Activated CD4-positive, alpha-beta T cell treated with anti-CD3 and anti-CD28 coated beads for 4 hours (primary cell): ENCODE data around the gene GAN.

Source experiments
- DNase-seq, 2 donors: peaks; one replicate each; pipeline ENCODE4 v3.0.0-alpha.2; 2020

Gene GAN

GRCh38 chr16:81314603-81315270, at the start of gene GAN:
Gene GAN, plus strand, starts transcription at chr16:81314962. Its CDS starts 152 bp downstream, at chr16:81315114.
- DNase-seq, result peak; percentile 93

DNA sequence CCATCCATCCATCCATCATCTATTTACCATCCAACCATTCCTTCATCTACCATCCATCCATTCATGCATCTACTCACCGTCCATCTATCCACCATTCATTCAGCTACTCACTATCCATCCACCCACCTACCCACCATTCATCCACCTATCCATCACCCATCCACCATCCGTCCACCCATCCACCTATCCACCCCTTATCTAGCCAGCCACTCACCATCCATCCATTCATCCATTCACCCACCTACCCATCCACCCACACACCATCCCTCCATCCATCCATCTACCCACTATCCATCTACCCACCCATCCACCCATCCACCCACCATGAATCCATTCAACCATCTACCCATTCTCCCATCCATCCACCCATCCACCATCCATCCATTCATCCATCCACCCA, 49.7 kb upstream of the GAN start:
- DNase-seq, result no peak

DNA sequence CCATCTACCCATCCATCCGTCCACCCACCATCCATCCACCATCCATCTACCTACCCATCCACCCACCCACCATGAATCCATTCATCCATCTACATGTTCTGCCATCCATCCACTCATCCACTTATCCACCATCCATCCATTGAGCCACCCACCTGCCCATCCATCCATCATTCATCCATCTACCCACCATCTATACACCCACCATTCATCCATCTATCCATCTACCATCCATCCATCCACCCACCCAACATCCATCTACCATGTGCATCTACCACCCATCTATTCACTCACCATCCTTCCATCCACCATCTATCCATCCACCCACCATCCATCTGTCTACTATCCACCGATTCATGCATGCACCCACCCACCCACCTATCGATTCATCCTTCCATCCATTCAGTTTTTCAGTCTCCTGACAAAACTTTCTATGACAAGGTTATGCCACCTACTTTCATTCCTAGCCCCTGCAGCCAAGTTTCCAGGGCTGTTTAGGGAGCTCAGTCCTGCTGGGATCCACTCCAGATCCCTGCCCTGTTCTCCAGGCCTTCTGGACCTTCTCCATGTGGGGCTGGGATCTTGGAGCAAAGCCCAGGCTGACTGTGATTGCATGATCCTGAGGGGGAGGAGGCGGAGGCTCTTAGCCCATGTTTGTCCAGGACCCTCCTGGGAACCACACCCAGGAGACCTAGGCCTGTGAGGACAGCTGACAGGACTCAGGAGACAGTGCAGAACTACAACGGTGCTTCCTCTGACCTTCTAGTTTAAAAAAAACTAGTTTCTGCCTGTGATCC, 48.9 kb upstream of the GAN start:
- no peak for DNase-seq

DNA sequence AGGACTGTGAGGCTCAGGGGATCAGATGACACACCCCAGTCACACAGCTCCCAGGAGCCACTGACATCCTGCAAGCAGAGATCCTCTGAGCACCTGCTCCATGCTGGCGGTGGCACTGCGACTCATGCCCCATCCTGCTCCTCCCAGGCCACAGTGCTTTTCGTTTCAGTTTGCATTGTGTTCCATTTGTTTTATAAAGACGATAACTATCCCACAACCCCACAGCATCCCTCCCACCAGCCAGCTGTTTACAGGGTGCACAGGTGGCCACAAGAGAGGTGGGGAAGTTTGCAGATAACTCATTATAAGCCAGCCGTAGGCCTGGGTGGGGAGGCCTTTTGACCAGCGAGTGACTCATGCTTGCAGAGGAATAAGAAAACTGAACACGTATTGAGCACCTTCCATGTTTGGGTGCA, 48.1 kb upstream of the GAN start:
- no peak for DNase-seq

DNA sequence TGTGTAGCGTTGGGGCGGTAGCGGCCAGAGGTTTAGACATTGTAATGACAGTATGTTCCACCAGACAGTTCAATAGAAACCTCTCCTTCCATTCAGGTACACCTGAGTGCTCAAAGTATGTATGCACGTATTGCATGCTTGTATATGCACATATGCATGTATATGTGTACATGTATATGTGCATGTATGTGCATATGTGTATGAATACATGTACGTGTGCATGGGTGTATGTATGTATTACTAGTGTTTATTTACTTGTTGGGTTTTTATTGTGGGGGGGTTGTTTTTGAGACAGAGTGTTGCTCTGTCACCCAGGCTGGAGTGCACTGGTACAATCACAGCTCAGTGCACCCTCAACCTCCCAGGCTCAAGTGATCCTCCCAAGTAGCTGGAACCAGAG, 46.3 kb upstream of the GAN start:
- no peak for DNase-seq

DNA sequence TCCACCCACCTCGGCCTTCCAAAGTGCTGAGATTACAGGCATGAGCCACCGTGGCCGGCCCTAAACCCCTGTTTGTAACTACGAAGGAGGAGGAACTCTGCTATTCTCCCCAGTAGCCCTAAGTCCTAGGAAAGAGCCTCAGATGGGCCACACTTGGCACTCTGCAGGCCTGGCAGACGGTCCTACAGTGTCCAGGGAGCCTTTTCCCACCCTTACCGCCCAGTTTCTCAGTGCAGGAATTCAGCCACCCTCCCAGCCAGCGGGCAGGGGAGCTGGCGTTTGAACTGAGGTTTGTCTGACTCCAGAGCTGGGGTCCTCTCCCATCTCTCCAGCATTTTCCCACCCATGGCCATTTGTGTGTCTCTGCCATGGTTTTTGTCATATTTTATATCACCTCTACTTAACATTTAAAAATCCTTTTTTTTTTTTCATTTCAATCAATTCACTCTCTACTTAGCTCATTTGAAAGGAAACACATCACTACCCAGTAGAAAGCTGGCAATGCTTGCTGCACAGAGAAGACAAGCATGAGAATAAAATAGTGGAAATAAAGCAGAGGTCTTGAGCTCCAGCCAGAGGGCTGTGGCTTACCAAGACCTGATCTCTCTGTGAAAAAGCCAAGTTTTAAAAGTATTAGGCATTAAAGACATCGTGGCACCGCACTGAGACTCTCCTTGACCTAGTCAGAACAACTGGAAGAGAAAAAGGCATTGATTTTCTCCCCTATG, 41.4 kb upstream of the GAN start:
- no peak for DNase-seq

GRCh38 chr16:81275064-81275532, 39.7 kb upstream of the GAN start:
- no peak for DNase-seq

GRCh38 chr16:81275795-81276194, 39.0 kb upstream of the GAN start:
- no peak for DNase-seq

DNA sequence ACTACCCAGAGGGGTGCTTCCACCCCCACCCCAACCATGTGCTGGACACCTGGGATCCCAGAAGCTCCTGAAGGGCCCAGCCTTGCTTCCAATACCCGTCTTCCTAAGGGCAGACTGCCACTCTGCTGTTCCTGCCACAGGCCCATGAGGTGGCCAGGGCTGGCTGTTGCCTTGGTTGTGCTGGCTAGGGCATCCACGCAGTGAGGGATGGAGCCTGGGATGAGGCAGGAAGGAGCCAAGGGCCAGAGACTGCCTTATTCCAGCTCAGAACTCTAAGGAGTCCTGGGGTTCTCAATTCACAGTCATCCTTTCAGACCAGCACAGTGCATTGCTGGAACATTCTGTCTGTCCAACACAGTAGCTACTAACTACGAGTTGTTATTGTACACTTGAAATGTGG, 38.4 kb upstream of the GAN start:
- DNase-seq, result no peak

DNA sequence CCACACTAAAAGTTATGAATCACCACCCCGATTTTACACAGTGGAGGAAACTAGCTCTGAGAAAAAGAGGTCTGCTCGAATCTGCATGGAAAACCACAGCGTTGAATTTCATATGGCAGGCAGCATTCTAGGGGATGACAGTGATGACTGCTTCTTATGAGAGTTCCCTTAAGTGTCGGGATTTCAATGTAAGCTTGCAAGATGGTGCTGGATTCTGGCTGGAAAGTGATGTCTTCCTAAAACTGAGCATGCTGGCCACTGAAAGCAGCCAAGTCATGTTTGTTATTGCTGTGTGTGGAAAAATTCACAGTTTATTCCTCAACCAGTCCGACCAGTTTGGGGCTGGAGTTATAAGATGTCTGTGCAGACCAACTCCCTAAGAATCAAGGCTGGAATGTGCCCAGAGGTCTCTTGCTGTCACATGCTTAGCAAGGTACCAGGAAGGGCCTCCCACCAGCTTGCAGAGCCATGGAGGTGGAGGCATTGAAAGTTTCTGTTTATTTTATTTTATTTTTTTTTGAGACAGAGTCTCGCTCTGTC, 37.2 kb upstream of the GAN start:
- no peak for DNase-seq

- DNase-seq, result no peak
Measured at GRCh38 chr16:81278526-81278925, 36.2 kb upstream of the GAN start.

DNA sequence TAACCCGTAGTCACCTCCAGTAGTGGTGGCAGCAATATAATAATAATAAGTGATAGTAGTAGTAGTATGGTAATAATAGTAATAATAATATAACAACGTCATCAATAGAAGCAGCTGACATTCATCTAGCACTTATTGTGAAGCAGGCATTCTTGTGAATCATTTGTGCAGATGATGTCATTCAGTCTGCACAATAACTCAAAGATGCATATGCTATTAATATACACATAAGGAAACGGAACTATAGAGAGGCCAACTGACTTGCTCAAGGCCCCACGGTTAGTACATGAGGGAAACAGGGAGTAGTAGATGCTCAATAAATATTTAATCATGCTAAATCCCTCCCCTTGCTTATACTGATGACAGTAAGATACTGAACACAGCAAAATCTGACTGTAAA, 35.4 kb upstream of the GAN start:
- DNase-seq, result no peak

DNA sequence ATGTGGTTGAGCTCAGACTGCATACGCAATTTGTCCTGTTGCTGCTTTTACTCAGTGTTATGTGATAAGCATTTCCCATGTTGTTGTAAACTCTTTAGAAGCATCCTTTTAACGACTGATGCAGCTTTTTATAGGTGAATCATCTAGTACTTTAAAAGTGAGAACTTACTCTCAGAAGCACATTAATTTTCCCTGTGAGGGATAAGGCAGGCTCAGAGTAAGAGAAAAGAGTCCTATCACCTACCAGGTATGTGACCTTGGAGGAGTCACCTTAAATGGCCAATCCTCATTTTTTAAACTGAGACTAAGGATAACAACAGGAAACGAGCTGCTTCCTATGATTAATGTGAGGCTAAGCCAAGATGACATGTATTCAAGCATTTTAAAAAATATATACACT, 34.4 kb upstream of the GAN start:
- DNase-seq, result no peak

- DNase-seq, result no peak
Measured at GRCh38 chr16:81283044-81283443, 31.7 kb upstream of the GAN start.

DNA sequence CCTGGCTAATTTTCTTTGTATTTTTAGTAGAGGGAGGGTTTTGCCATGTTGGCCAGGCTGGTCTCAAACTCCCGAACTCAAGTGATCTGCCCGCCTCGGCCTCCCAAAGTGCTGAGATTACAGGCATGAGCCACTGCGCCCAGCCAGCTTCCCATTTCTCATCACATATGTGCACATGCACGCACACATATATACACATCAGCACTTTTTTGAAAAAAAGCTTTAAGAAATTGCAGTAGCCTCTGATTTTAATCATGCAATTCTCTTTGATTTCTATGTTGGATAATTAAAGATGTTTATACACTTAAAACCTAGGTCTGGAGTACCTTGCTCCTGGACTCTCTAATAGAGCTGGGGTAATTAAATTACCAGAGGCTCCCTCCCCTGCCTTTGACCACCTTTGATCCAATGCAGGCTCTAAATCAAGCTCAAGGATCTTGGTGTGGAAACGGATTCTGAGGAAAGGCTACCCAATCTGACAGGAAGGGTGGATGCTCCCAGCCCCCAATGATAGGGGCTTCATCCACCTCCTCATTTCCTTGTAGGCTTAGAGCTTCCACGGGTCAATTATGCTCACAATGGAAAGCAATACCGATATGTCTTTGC, 29.7 kb upstream of the GAN start:
- no peak for DNase-seq

GRCh38 chr16:81286190-81286589, 28.6 kb upstream of the GAN start:
- DNase-seq, result no peak

DNA sequence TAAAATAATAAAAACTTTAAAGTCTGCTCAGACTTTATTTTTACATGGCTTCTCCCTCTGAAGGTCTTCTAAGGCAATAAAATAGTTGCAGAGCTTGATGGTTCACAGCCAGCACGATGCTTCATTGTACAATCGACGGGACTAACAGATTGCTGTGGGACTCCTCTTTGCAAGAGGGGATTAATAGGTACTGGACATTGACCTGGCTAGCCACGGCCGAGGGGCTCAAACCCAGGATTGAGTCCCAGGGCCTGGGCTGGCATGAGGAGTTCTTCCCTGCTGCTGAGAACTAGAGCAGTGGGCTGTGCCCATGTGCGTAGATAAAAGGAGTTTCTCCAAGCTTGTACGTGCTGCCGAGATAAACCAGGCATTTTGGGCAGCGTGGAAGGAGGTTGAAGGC, 23.6 kb upstream of the GAN start:
- DNase-seq, result no peak

DNA sequence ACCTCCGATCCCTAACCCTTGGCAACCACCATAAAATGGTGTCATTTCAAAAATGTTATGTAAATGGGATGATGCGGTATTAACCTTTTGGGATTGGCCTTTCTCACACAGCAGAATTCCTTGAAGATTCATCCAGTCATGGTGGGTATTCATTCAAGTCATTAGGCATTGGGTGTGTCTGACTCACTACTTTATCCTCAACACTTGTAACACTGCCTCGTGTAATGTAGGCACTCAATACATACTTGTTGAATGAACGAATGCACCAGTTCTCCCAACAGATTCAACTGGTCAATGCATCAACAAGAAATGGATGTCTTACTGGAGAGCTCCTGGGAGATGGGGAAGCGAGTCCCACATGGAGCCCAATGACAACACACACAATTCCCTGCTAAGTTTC, 21.8 kb upstream of the GAN start:
- DNase-seq, result no peak

DNA sequence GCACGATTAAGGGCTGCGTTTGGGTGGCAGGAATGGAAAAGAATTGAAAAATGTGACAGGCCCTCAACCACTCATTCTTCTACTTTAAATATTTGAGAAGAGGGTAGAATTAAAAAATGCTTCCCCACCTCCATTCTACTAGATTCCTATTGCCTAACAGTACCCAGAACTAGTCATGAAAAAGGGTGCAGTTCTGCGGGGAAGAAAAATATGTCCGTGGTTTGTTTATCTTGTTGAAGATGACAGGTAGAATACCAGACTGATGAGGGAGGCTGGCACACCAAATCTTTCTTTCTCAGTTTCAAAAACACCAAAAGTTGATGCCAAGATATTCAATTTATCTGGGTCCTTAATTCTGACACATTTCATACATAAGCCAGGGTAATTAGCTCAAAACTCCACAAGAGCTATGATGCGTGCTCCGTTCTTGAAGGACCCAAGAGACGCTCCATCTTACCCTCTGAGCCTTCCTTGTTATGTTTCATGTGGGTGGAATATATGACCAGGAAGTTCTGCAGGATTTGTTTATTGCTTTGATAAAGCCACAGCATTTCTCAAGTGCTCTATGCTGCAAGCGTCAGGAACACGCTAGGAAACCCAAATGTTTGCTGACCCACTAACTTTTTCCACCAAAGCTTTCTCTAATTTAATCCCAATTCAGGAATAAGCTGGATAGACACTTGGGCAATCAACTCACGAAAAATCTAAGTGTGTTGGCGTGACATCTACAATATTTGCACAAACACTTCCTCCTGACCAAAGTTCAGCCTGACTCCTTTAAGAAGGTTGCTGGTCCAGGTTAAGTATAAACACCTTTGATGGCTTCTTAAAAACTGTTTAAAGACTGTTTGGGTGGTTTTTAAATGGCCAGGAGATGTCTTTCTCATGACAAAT, 20.6 kb upstream of the GAN start:
- DNase-seq, result no peak

DNA sequence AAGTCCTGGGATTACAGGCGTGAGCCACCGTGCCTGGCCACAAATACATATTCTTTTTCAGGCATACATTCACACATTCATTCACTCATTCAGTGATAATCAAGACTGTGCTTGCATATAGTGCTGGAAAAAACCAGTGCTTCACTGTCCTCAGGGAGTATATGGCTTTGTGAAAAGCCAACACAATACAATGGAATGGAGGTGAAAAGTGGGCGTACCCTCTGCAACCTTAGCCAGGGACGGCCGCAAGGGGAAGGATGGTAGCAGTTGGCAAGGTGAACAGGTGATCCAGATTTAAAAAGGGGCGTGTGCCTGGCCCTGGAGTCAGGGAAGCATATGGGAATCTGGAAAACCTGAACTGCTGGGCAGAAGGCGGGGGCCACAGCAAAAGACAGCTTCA, 18.1 kb upstream of the GAN start:
- DNase-seq, result no peak

DNA sequence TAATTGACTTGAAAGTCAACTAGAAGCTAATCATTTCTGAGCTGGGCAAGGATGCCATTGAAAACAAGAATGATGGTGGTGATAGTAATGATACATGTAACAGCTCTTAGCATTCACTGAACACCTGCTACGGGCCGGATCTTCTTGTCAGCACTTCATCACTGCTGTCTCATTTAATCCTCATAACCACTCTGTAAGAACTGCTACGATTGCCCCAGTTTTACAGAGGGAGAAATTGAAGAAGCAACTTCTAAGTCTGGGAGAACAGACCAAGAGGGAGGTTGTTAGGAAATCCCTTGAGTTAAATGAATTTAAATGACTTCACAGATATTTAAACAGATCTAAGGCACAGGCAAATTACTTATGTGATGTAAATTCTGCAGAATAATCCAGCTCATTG, 7.0 kb upstream of the GAN start:
- DNase-seq, result no peak

DNA sequence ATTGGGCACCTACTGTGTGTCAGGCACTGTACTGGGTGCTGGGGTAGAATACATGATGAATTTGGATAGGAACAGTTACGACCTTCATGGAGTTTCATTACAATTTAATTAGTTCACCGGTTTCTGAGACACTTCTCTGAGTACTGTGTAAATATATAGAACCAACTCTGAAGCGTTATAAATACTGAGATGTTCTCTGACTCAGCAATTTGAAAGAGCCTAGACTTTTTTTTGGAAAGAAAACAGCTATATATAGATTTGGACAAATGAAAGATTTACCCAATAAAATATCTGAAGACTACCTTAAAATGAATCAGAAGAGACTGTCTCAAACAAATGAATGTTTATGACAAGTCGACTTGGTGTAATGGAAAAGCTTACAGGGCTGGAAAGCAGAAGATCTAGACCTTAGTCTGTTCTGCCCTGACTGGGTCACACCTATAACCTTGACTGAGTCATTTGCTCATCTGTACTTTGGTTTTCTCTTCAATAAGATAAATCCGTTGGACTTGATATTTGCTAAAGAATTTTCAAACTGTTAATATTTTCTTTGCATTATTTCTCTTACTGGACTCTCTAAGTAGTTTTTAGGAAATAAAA, 4.6 kb upstream of the GAN start:
- DNase-seq, result peak in 1 of 2 donors; percentile 14
